ENCODE measurements around the gene PRKCZ. TPM values are rescaled to one million over a fixed set of nuclear protein-coding genes. Genes with fewer than 3 reads are reported as not detected.

PRKCZ gene
- total and polyA plus RNA-seq, 9 of the 15 experiments (the other 6 are each of a cell fraction or from before 2014, with no cell fraction given) = 0.07 to 3.1 (median 1.3) TPM

DNA sequence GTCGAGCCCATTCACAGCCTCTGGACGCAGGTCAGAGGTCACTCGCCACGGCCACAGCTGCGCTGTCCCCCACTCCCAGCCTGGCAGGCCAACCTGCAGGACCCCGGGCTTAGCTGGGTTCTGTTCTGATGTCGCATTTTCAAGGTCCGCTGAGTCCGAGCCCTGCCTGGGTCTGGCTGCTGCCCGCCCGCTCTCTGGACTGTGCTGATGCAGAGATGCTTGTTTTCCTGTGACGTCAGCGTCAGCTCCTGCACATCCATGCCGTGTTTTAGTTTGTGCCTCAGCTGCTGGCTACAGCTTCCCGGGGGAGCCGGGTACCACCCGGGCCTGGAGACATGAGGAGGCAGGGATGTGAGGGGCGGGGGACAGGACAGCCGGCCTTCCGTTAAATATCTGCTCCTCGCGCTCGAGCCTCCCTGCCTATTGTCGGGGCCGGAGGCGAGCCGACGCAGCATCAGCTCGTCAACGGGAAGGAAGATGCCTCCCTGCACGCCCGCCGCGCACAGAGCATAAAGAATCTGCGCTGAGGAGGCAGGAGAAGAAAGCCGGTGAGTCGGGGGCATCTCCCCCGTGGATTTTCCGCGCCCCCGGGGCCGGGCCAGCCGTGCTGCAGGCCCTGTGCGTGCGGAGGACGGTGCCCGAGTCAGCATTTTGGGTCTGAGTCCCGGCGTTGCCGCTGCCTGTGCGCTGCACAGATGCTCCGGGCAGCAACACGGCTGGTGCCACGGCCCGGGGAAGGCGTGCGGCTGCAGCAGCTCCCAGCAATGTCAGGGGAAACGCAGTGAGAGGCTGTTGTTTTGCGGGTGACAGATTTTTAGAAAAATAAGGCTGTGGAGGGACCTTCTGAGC, 23.4 kb downstream of the PRKCZ start:
- no peak overlapping the region for H3K9ac ChIP-seq (ENCODE audit: insufficient read depth in 1 of 2, low read depth in 2 of 2, low read length in 2 of 2)
- POLR2A ChIA-PET = interaction anchor here (0.7 to 0.9 kb wide), 3 partner anchors 15 to 86 kb away, joined by 3 to 5 read pairs (median 3); partner anchors contain the start of gene CFAP74
- H3K36me3 ChIP-seq (ENCODE audit: control insufficient read depth, insufficient read depth, low read length) = no peaks in the 10 kb centered on the region
- peaks cover 4% of the 10 kb centered on the region; the same call in 1 of the 2 replicates for H4K20me1 ChIP-seq (replicated peaks; ENCODE audit: control insufficient read depth, insufficient read depth, low read length)
- H3K9me3 ChIP-seq (replicated peaks; ENCODE audit: control insufficient read depth, insufficient read depth, low read depth, low read length) = peaks cover 5% of the 10 kb centered on the region; the same call in 1 of the 2 replicates
- DNase-seq (ENCODE audit: extremely low read depth in 1 of 4, low spot score in 3 of 4) (peak; percentile 25 to 50 (median 34)), FAIRE-seq (no peak), ATAC-seq (peak; percentile 70)
- no peak overlapping the region for H3K4me2 ChIP-seq (ENCODE audit: insufficient read depth, low read length)
- intact Hi-C loops (cut with micrococcal nuclease) (no loop called here), in situ Hi-C loops (cut with MboI) (no loop called here)
- H3K4me3 ChIP-seq = no peak overlapping the region
- 2% methylated on average over 49 of the region's 59 CpGs for WGBS (ENCODE audit: insufficient coverage, low coverage, missing lambda C conversion rate)
- no peak overlapping the region for H2AFZ ChIP-seq (ENCODE audit: low read depth, low read length)
- BruUV-seq (replicated peaks) = no TSS peak
- no peak overlapping the region for H3K27ac ChIP-seq (ENCODE audit: extremely low read depth, low read depth, low read length)
- peaks cover 0 to 35% of the 10 kb centered on the region in 2 experiments; a peak in 2 of 5 replicates for H3K4me1 ChIP-seq (replicated peaks in 1 of 2; ENCODE audit: control insufficient read depth in 2 of 2, insufficient read depth in 2 of 2, low read length in 2 of 2)
- no peaks in the 10 kb centered on the region for H3K9me1 ChIP-seq (ENCODE audit: control insufficient read depth, insufficient read depth, low read length)
- CTCF ChIA-PET (ENCODE audit: low intra/inter-chr PET ratio) = no interaction called here
- H3K79me2 ChIP-seq (ENCODE audit: control insufficient read depth, insufficient read depth, low read length) = no peaks in the 10 kb centered on the region
- H3K27me3 ChIP-seq (ENCODE audit: control insufficient read depth in 2 of 2, insufficient read depth in 2 of 2, low read length in 2 of 2) = peaks cover 73 to 84% of the 10 kb centered on the region in 2 experiments
- TF ChIP-seq TARDBP (IDR thresholded peaks at IDR 0.05) = no peak
- no peak for TF ChIP-seq NR2C2 (CRISPR knock-in tag; IDR thresholded peaks at IDR 0.05)
- 0 out of 2 replicates have a peak, but pooled peaks have one; percentile 21 for TF ChIP-seq NR2C2 (tag; IDR thresholded peaks at IDR 0.05)
- no peak for TF ChIP-seq ZBTB40 (IDR thresholded peaks at IDR 0.05)
- TF ChIP-seq ZBTB40 (CRISPR knock-in tag; IDR thresholded peaks at IDR 0.05) = no peak
- peak; percentile 49; the same call in 1 of the 2 replicates for TF ChIP-seq ATF1 (CRISPR knock-in tag; IDR thresholded peaks at IDR 0.05)
- TF ChIP-seq ATF1 (tag; IDR thresholded peaks at IDR 0.05) = peak; percentile 91
- TF ChIP-seq U2AF2 (optimal IDR thresholded peaks at IDR 0.05; ENCODE audit: low read depth, low read length) = no peak
- TF ChIP-seq THAP12 (CRISPR knock-in tag; IDR thresholded peaks at IDR 0.05) = no peak
- no peak for TF ChIP-seq CSDE1 (IDR thresholded peaks at IDR 0.05)
- TF ChIP-seq ZNF785 (CRISPR knock-in tag; IDR thresholded peaks at IDR 0.05) = no peak
- no peak for TF ChIP-seq C11orf30 (IDR thresholded peaks at IDR 0.05; ENCODE audit: low read depth)
